Activated naive CD4-positive, alpha-beta T cell (primary cell): ENCODE results near the gene NAGA.
A peak's percentile ranks its signal among the peaks of the same experiment; 100 is the strongest.
"Not testable (repeated sequence)": the region's sequence is repeated elsewhere in the genome, so short reads cannot be mapped to it uniquely, and the experiment has no call there.

Experiments
- DNase-seq, 4 experiments: peaks; one replicate each; lab custom pipeline; 2025; lab: John Stamatoyannopoulos, UW

Gene NAGA

GRCh38 chr22:42074846-42075676 is 4.4 kb upstream of the NAGA start:
- no peak for DNase-seq

- DNase-seq: peak in 3 of 4 experiments; percentile 23 to 55 (median 24)
These were observed 3.7 kb upstream of the NAGA start, which contains the start of gene PHETA2 for GRCh38 chr22:42074132-42074811. Gene PHETA2 (plus strand): TSS chr22:42074248. CDS start chr22:42077294, 3,046 bp downstream.

- DNase-seq: no peak
These were observed 3.0 kb upstream of the NAGA start for GRCh38 chr22:42073621-42074041.

- DNase-seq: no peak
These were observed 2.2 kb upstream of the NAGA start for GRCh38 chr22:42072606-42073330.

GRCh38 chr22:42071508-42071907 is 896 bp upstream of the NAGA start:
- DNase-seq: not testable (repeated sequence)

- no peak for DNase-seq
These were observed 653 bp downstream of the NAGA start for GRCh38 chr22:42069801-42070516.

- DNase-seq: no peak
These were observed 2.3 kb downstream of the NAGA start for GRCh38 chr22:42068291-42068690.

- no peak for DNase-seq
These were observed 2.9 kb downstream of the NAGA start for GRCh38 chr22:42067671-42068251.

- DNase-seq: no peak
These were observed 3.7 kb downstream of the NAGA start for GRCh38 chr22:42066937-42067336.

- DNase-seq: no peak
These were observed 4.4 kb downstream of the NAGA start for GRCh38 chr22:42066126-42066761.

- DNase-seq: no peak
These were observed 5.0 kb downstream of the NAGA start for GRCh38 chr22:42065438-42066125.

- DNase-seq: no peak
These were observed 6.0 kb downstream of the NAGA start for GRCh38 chr22:42064629-42065028.

GRCh38 chr22:42062506-42063170 is 8.0 kb downstream of the NAGA start:
- DNase-seq: no peak

GRCh38 chr22:42061041-42061440 is 9.6 kb downstream of the NAGA start:
- DNase-seq: no peak

- no peak for DNase-seq
These were observed 10.1 kb downstream of the NAGA start for GRCh38 chr22:42060489-42060888.

- no peak for DNase-seq
These were observed 13.7 kb downstream of the NAGA start for GRCh38 chr22:42056757-42057511.

- no peak for DNase-seq
These were observed 17.8 kb downstream of the NAGA start for GRCh38 chr22:42052765-42053164.

GRCh38 chr22:42050641-42051180 is 19.9 kb downstream of the NAGA start:
- DNase-seq: no peak

GRCh38 chr22:42041784-42042183 is 28.8 kb downstream of the NAGA start:
- no peak for DNase-seq
